SK-N-SH treated with all-trans-retinoic acid at 6 μM for 48 hours (cell line): ENCODE data around the gene UCP2.

Experiments
- ATAC-seq: fragments of 200-7000 bp; cut with Tn5 transposase; 3 replicates; pipeline ENCODE4 v1.9.1; 2020; ENCODE audit warnings: mild to moderate bottlenecking, moderate library complexity
- ARNTL ChIP-seq: fragments of 450-650 bp; formaldehyde crosslinking; IDR thresholded peaks from 2 replicates; pipeline ENCODE4 v1.5.0; 2020; ENCODE audit warnings: low read depth, mild to moderate bottlenecking, moderate library complexity, borderline replicate concordance
- BACH2 ChIP-seq: fragments of 250-450 bp; sonication (Bioruptor Pico); IDR thresholded peaks from 2 replicates; pipeline ENCODE4 v1.9.0; 2021; ENCODE audit warnings: mild to moderate bottlenecking, borderline replicate concordance
- CREB5 ChIP-seq: fragments of 250-450 bp; sonication (Bioruptor Pico); IDR thresholded peaks from 2 replicates; pipeline ENCODE4 v1.5.1; 2020; ENCODE audit warnings: low read depth, mild to moderate bottlenecking, moderate library complexity
- CSDC2 ChIP-seq: fragments of 250-450 bp; sonication (Bioruptor Pico); IDR thresholded peaks from 2 replicates; pipeline ENCODE4 v1.5.0; 2020; ENCODE audit warnings: mild to moderate bottlenecking, moderate library complexity
- CSRNP3 ChIP-seq: fragments of 250-450 bp; sonication (Bioruptor Pico); IDR thresholded peaks from 2 replicates; pipeline ENCODE4 v1.5.1; 2021; ENCODE audit warnings: mild to moderate bottlenecking, moderate library complexity
- ESRRG ChIP-seq: fragments of 250-450 bp; sonication (Bioruptor Pico); IDR thresholded peaks from 2 replicates; pipeline ENCODE4 v1.6.1; 2021; ENCODE audit warnings: mild to moderate bottlenecking
- GLIS3 ChIP-seq: fragments of 250-450 bp; sonication (Bioruptor Pico); IDR thresholded peaks from 2 replicates; pipeline ENCODE4 v1.5.0; 2020; ENCODE audit warnings: mild to moderate bottlenecking, moderate library complexity
- ISL1 ChIP-seq: fragments of 250-450 bp; sonication (Bioruptor Pico); IDR thresholded peaks from 2 replicates; pipeline ENCODE4 v2.1.2; 2022; ENCODE audit warnings: mild to moderate bottlenecking, moderate library complexity
- PATZ1 ChIP-seq: fragments of 250-450 bp; sonication (Bioruptor Pico); IDR thresholded peaks from 2 replicates; pipeline ENCODE4 v1.8.0; 2020; ENCODE audit warnings: mild to moderate bottlenecking, moderate library complexity, borderline replicate concordance
- POU6F1 ChIP-seq: fragments of 250-450 bp; sonication (Bioruptor Pico); IDR thresholded peaks from 2 replicates; pipeline ENCODE4 v1.8.0; 2021; ENCODE audit warnings: low read depth, mild to moderate bottlenecking, moderate library complexity, borderline replicate concordance
- PPARA ChIP-seq: fragments of 250-450 bp; sonication (Bioruptor Pico); IDR thresholded peaks from 2 replicates; pipeline ENCODE4 v1.5.0; 2020; ENCODE audit warnings: mild to moderate bottlenecking, borderline replicate concordance
- RARB ChIP-seq: fragments of 250-450 bp; sonication (Bioruptor Pico); IDR thresholded peaks from 2 replicates; pipeline ENCODE4 v1.8.0; 2021; ENCODE audit warnings: mild to moderate bottlenecking, moderate library complexity
- SNAI2 ChIP-seq: fragments of 250-450 bp; sonication (Bioruptor Pico); IDR thresholded peaks from 2 replicates; pipeline ENCODE4 v1.5.0; 2020; ENCODE audit warnings: mild to moderate bottlenecking, moderate library complexity
- TCF4 ChIP-seq: fragments of 250-450 bp; sonication (Bioruptor Pico); IDR thresholded peaks from 2 replicates; pipeline ENCODE4 v1.8.0; 2021; ENCODE audit warnings: mild to moderate bottlenecking, moderate library complexity, borderline replicate concordance
- TOX ChIP-seq: fragments of 250-450 bp; sonication (Bioruptor Pico); IDR thresholded peaks from 2 replicates; pipeline ENCODE4 v1.8.0; 2021; ENCODE audit warnings: mild to moderate bottlenecking, moderate library complexity, borderline replicate concordance
- ZC3H10 ChIP-seq: fragments of 250-450 bp; sonication (Bioruptor Pico); IDR thresholded peaks from 2 replicates; pipeline ENCODE4 v1.5.1; 2021; ENCODE audit warnings: mild to moderate bottlenecking, moderate library complexity
- ZFP3 ChIP-seq: fragments of 250-450 bp; sonication (Bioruptor Pico); IDR thresholded peaks from 2 replicates; pipeline ENCODE4 v1.5.0; 2020; ENCODE audit warnings: mild to moderate bottlenecking, moderate library complexity
- ZFP30 ChIP-seq: fragments of 450-650 bp; formaldehyde crosslinking; IDR thresholded peaks from 2 replicates; pipeline ENCODE4 v1.5.0; 2022; ENCODE audit warnings: mild to moderate bottlenecking, moderate library complexity
- ZNF565 ChIP-seq: fragments of 450-650 bp; formaldehyde crosslinking; conservative IDR thresholded peaks from 2 replicates; pipeline ENCODE4 v1.5.0; 2020; ENCODE audit warnings: low read depth, mild to moderate bottlenecking, moderate library complexity
- ZNF70 ChIP-seq: fragments of 450-650 bp; formaldehyde crosslinking; IDR thresholded peaks from 2 replicates; pipeline ENCODE4 v1.5.0; 2020; ENCODE audit warnings: mild to moderate bottlenecking, moderate library complexity
- ZNF8 ChIP-seq: fragments of 450-650 bp; formaldehyde crosslinking; IDR thresholded peaks from 2 replicates; pipeline ENCODE4 v1.5.0; 2020; ENCODE audit warnings: mild to moderate bottlenecking, moderate library complexity

Gene UCP2

GRCh38 chr11:73968356-73968966 is 14.2 kb downstream of the UCP2 start:
- no peak for TF ChIP-seq SNAI2
- TF ChIP-seq ZNF70, result no peak
- no peak for TF ChIP-seq ISL1
- no peak for TF ChIP-seq CSRNP3 (CRISPR knock-in tag)
- TF ChIP-seq ARNTL (CRISPR knock-in tag), result no peak
- TF ChIP-seq ESRRG (CRISPR knock-in tag), result no peak
- TF ChIP-seq ZFP30 (CRISPR knock-in tag), result no peak
- TF ChIP-seq CSDC2, result no peak
- TF ChIP-seq PPARA (CRISPR knock-in tag), result no peak
- TF ChIP-seq GLIS3 (CRISPR knock-in tag), result no peak
- TF ChIP-seq POU6F1 (CRISPR knock-in tag), result no peak
- no peak for TF ChIP-seq PATZ1
- no peak for TF ChIP-seq ZNF565
- no peak for TF ChIP-seq ZNF8
- TF ChIP-seq ZFP3 (CRISPR knock-in tag), result no peak
- no peak for TF ChIP-seq BACH2
- TF ChIP-seq RARB (CRISPR knock-in tag), result no peak
- TF ChIP-seq ZC3H10, result no peak
- no peak for TF ChIP-seq TOX (CRISPR knock-in tag)

GRCh38 chr11:73965764-73966121 is 16.9 kb downstream of the UCP2 start:
- TF ChIP-seq ZNF565 (no peak), ARNTL (CRISPR knock-in tag) (no peak)
- ATAC-seq, result no peak

More at GRCh38 chr11:73968356-73968966, 14.2 kb downstream of the UCP2 start:
- no peak for ATAC-seq

- ATAC-seq, result peak; percentile 9; the same call in 1 of the 3 replicates
- TF ChIP-seq SNAI2 (no peak), GLIS3 (CRISPR knock-in tag) (no peak), ISL1 (no peak), ZNF70 (no peak), POU6F1 (CRISPR knock-in tag) (no peak), ARNTL (CRISPR knock-in tag) (no peak), TOX (CRISPR knock-in tag) (no peak), ZNF8 (no peak), PATZ1 (no peak), CREB5 (CRISPR knock-in tag) (no peak), ZC3H10 (no peak), CSRNP3 (CRISPR knock-in tag) (no peak), TCF4 (no peak), BACH2 (no peak), RARB (CRISPR knock-in tag) (no peak)
- TF ChIP-seq, all 23 proteins: peak for 0
These were observed 17.4 kb downstream of the UCP2 start for GRCh38 chr11:73965076-73965763.
